Adipose tissue (tissue), 3 donors: Measurements from ENCODE around the gene TMPRSS11A. TPM values are rescaled to one million over a fixed set of nuclear protein-coding genes. Genes with fewer than 3 reads are reported as not detected.

ENCODE experiments used
- H3K27ac ChIP-seq: one replicate; pipeline ENCODE4 v1.5.1; 2013; ENCODE audit warnings: low read depth, low read length
- WGBS, 3 donors: extraction: QIAGEN DNeasy Blood & Tissue Kit; methylation state at CpG; one replicate each; pipeline ENCODE4 v1.1.7; 2013; 5-methylcytosine and 5-hydroxymethylcytosine counted together
- polyA plus RNA-seq, 3 donors: library from polyadenylated mRNA; stranded (reverse); fragments of 200-250 nt; gene quantifications; one replicate each; pipeline ENCODE4 v1.2.3, GENCODE V29; 2013
- donor health status: healthy with polysubstance abuse.
- donor health status: Bipolar disorder and iron deficiency.
- donor health status: healthy.

TMPRSS11A gene
- polyA plus RNA-seq, 3 donors = 0.06 to 0.11 TPM; not detected in 1

- no peak overlapping the region for H3K27ac ChIP-seq
- WGBS, 3 donors = 93 to 98% (median 93%) methylated on average over 7 of the region's 7 CpGs
These were observed 36.8 kb downstream of the TMPRSS11A start for GRCh38 chr4:67926485-67926884.

DNA sequence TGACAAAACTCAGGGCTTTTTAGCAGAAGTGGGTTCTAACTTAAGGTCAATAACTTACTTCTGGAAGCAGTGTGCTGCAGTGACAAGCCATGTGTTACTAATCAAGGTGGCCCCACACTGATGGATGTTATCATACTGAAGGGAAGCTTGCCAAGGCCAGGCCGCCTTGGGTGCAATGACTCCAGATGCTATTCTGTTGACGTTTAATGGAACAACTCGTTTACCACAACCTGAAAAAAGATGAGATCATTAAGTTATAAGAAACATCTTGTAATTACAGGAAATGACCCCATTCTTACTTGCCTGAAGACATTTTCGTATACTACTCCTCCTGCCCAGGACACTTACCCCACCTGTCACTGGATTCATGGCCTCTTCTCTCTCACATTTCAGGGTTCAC is 40.6 kb downstream of the TMPRSS11A start:
- WGBS, 3 donors = 53 to 60% (median 55%) methylated on average over 4 of the region's 4 CpGs
- no peak overlapping the region for H3K27ac ChIP-seq

DNA sequence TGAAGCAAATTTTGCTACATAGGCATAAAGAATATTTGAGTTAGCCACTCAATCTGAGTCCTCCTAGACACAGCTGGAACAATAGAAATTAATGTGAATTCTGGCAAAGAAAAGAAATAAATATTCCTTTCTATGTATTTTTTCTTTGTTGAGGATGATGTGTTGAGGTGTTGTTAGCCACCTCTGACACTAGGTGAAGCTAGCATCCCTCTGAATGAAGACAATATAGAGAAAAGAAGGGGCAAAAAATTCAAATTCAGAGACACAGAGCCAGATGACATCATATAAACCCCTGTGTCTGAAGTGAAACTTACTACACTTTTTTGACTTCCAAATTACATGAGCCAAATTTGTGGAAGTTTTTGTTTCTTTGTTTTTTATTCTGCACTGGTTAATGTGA is 44.9 kb downstream of the TMPRSS11A start:
- H3K27ac ChIP-seq = no peak overlapping the region

GRCh38 chr4:67915400-67915966 is 47.8 kb downstream of the TMPRSS11A start:
- H3K27ac ChIP-seq = no peak overlapping the region
- 71 to 78% (median 75%) methylated on average over 5 of the region's 5 CpGs for WGBS, 3 donors

DNA sequence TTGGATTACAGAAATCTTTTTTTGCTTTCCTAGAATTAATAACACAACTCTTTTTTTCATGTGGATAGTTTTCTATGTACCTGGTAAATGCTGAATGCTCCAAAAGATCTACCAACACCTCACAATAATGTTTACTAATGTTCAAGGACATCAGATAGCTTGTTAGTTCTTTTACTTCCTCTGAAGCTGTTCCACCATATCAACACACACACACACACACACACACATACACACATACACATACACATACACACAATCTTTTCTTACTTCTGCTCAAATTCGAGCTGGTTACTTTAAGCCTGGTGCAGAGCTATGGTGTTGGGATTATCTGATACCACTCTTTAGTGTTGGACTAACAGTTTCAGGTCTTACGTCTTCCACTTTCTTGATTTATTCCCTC is 51.2 kb downstream of the TMPRSS11A start:
- H3K27ac ChIP-seq = no peak overlapping the region
- 44 to 85% (median 83%) methylated on average over 2 of the region's 2 CpGs for WGBS, 3 donors

DNA sequence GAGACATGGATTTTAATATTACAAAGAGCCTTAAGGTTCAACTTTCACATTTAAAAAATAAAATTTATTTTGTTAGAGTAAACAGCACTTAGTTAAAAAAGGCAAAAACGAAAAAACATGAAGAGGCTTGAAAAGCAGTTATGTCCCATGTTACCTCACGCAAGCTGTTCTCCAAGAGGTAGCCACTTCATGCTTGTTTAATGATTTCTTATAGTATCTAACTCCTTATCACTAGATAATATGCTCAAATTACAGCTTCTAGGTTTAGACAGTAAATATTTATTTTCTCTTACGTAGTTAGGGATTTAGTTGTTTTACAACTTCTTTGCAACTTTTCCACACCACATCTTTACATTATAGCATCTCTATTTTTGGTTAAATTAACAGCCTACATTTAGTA is 51.7 kb downstream of the TMPRSS11A start:
- WGBS, 3 donors = 26 to 83% (median 82%) methylated on average over 3 of the region's 3 CpGs
- no peak overlapping the region for H3K27ac ChIP-seq

GRCh38 chr4:67911141-67911540 is 52.2 kb downstream of the TMPRSS11A start:
- H3K27ac ChIP-seq = no peak overlapping the region
- 50 to 78% (median 76%) methylated on average over 4 of the region's 4 CpGs for WGBS, 3 donors

- H3K27ac ChIP-seq = no peak overlapping the region
- 11 to 21% (median 12%) methylated on average over 1 of the region's 1 CpG for WGBS, 3 donors
These were observed 52.7 kb downstream of the TMPRSS11A start for GRCh38 chr4:67910585-67910905.

- WGBS, 3 donors = 41 to 64% (median 48%) methylated on average over 6 of the region's 6 CpGs
- no peak overlapping the region for H3K27ac ChIP-seq
These were observed 53.2 kb downstream of the TMPRSS11A start for GRCh38 chr4:67909905-67910584.

DNA sequence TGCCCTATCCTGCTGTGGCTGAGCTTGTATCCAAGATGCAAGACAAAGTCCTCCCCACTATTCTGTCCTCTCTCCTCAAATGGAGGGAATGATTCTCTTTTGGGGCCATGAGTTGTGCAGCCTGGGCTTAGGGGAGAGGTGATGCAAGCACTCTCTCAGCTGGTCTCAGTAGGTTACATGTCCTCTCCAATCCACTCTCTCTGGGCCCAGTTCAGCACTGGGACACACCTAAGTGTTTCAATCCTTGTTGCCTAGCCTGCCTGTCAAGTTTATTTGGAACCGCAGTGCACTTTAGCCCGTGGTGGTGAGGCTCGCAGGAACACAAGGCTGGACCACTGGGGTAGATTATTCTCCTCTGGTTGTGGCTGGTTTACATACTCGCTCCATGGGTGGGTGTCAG is 55.6 kb downstream of the TMPRSS11A start:
- no peak overlapping the region for H3K27ac ChIP-seq
- WGBS, 3 donors = 87 to 96% (median 91%) methylated on average over 4 of the region's 4 CpGs

- no peak overlapping the region for H3K27ac ChIP-seq
These were observed 64.2 kb downstream of the TMPRSS11A start for GRCh38 chr4:67899096-67899495.

- H3K27ac ChIP-seq = no peak overlapping the region
These were observed 65.6 kb downstream of the TMPRSS11A start for GRCh38 chr4:67897686-67898085.

DNA sequence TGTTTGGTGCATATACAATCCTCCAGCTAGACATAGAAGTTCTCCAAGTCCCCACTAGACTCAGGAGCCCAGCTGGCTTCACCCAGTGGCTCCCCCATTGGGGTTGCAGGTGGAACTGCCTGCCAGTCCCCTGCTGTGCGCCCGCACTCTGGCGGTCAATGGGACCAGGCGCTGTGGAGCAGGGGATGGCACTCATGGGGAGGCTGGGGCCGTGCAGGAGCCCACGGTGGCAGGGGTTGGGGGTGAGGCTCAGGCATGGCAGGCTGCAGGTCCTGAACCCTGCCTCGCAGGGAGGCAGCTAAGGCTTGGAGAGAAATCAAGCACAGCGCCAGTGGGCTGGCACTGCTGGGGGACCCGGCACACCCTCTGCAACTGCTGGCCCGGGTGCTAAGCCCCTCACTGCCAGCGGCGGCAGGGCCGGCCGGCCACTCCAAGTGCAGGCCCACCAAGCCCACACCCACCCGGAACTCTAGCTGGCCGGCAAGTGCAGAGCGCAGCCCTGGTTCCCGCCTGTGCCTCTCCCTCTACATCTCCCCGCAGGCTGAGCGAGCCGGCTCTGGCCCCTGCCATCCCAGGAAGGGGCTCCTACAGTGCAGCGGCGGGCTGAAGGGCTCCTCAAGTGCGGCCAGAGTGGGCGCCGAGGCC is 66.8 kb downstream of the TMPRSS11A start:
- H3K27ac ChIP-seq = no peak overlapping the region
- 93 to 99% (median 96%) methylated on average over 22 to 26 of the region's 26 CpGs for WGBS, 3 donors

- no peak overlapping the region for H3K27ac ChIP-seq
- WGBS, 3 donors = 61 to 96% (median 68%) methylated on average over 1 of the region's 1 CpG
These were observed 68.6 kb downstream of the TMPRSS11A start for GRCh38 chr4:67894659-67895058.

- WGBS, 3 donors = 60 to 78% (median 77%) methylated on average over 3 of the region's 3 CpGs
- no peak overlapping the region for H3K27ac ChIP-seq
These were observed 70.4 kb downstream of the TMPRSS11A start for GRCh38 chr4:67892905-67893304.

DNA sequence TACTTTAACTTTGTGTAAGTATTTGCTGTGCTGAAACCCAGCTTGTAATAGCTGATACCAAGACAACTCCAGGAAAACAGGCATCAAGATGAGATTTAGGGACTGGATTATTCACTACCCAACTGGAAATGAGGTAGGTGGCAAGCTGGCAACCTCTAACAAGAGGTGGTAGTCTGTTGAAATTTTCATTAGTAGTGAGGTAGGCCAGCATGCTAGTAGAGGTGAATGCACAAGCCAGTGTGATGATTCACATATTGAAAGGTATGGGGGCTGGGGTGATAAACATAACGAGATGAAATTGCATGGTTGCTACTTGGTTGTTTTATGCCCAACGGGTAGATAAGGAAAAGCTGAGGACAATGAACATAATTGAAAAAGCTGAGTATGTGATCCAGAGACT is 71.0 kb downstream of the TMPRSS11A start:
- no peak overlapping the region for H3K27ac ChIP-seq
- WGBS, 3 donors = 66 to 91% (median 87%) methylated on average over 2 of the region's 2 CpGs

DNA sequence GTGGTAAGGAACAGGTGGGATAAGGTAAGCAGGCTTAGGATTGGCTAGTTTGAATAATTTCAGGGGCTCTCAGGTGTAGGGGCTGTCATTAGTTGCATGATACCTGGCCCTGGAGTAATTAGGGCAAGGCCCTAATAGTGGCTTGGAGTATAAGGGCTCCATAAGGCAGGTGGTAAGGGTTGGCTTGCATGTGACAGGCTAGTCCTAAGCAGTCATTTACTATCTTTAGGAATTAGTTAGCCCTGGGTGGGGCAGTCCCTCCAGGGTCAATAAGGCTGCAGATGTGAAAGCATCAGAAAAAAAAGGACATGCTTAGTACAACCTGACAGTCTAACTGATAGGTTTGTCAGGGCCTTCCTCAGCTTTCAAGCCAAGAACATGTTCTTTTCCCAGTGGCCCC is 71.6 kb downstream of the TMPRSS11A start:
- no peak overlapping the region for H3K27ac ChIP-seq

GRCh38 chr4:67886281-67886680 is 77.0 kb downstream of the TMPRSS11A start:
- H3K27ac ChIP-seq = no peak overlapping the region
- WGBS, 3 donors = 59 to 81% (median 61%) methylated on average over 4 of the region's 4 CpGs

DNA sequence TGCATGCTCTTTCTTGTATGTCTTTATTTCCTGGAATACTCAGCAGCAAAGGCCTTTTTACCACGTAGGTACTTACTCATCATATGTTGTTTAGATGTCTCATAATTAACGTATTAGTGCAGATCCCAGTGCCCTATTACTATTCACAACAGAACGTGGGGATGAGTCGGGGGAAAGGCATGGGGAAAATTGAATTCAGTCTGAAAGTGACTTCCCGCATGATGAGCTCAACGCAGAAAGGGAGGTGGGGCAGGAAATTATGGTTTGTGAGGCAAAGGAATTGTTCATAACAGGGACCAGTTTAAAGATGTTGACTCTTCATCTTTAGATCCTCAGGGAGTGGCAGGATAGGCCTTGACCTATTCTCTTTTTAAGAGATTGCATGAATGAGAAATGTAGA is 77.5 kb downstream of the TMPRSS11A start:
- WGBS, 3 donors = 40 to 66% (median 49%) methylated on average over 6 of the region's 6 CpGs
- H3K27ac ChIP-seq = no peak overlapping the region

DNA sequence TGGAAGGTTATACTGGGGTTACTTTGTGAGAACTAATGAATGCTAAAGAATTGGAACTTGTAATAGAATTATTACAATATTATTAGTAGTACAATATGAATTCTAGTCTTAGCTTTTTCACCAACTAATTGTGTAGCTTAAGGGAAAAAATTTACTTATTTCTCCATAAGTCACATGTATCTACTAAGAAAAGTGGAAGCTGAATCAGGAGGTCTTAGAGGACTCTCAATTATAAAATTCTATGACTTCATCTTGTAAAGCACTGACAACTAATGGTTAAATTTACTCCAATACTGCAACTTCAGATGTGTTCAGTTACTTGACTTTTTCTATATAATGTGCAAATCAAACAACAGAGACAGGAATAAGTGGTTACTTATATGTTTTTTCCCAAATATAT is 78.6 kb downstream of the TMPRSS11A start:
- H3K27ac ChIP-seq = no peak overlapping the region
